Caco-2 (cell line): ENCODE data around the gene BEND3. TPM values are rescaled to one million over a fixed set of nuclear protein-coding genes. Genes with fewer than 3 reads are reported as not detected.

Experiments used
- BruUV-seq: library from RNA; stranded (reverse); fragments of 400-500 nt; replicated peaks from 2 replicates; lab custom pipeline; 2021; lab: Mats Ljungman, UMichigan
- CTCF ChIA-PET: fragments of 300-600 bp; sonication (Branson Sonifier 250); formaldehyde crosslinking; loops from one replicate; lab custom pipeline; 2022; ENCODE audit warnings: antibody characterized with exemption; lab: Charles Lee
- POLR2A ChIA-PET: fragments of 300-600 bp; sonication (Branson Sonifier 250); formaldehyde crosslinking; loops from one replicate; lab custom pipeline; 2022; ENCODE audit warnings: antibody characterized with exemption; lab: Charles Lee
- DNase-seq, 2 experiments: peaks; one replicate each; pipeline versions ENCODE4 v3.0.0 to v3.0.0-alpha.2; 2020 to 2022
- H3K27me3 ChIP-seq: replicated peaks from 2 replicates; pipeline ENCODE4 v1.6.0; 2011; ENCODE audit warnings: low read length; ENCODE audit not compliant: control insufficient read depth, insufficient read depth
- H3K36me3 ChIP-seq: 2 replicates; pipeline ENCODE4 v1.5.1; 2011; ENCODE audit warnings: low read length; ENCODE audit not compliant: control insufficient read depth, insufficient read depth
- H3K4me1 ChIP-seq: fragments of 250-450 bp; sonication (Bioruptor Pico); 2 replicates; pipeline ENCODE4 v1.5.1; 2020; ENCODE audit warnings: mild to moderate bottlenecking
- H3K4me3 ChIP-seq: 2 replicates; pipeline ENCODE4 v1.5.1; 2011; ENCODE audit warnings: low read depth, mild to moderate bottlenecking, control low read depth, low read length
- H3K9me3 ChIP-seq: fragments of 250-450 bp; sonication (Bioruptor Pico); 2 replicates; pipeline ENCODE4 v1.5.1; 2020; ENCODE audit warnings: mild to moderate bottlenecking, moderate library complexity
- H3K27ac Mint-ChIP-seq: one replicate; pipeline ENCODE4 v1.8.0; 2022; ENCODE audit warnings: mixed read lengths; ENCODE audit not compliant: unreplicated experiment
- H3K27me3 Mint-ChIP-seq: one replicate; pipeline ENCODE4 v1.8.0; 2022; ENCODE audit warnings: mixed read lengths; ENCODE audit not compliant: insufficient read depth, unreplicated experiment
- H3K36me3 Mint-ChIP-seq: one replicate; pipeline ENCODE4 v1.8.0; 2022; ENCODE audit warnings: mild to moderate bottlenecking, mixed read lengths; ENCODE audit not compliant: insufficient read depth, unreplicated experiment
- H3K4me1 Mint-ChIP-seq: one replicate; pipeline ENCODE4 v1.8.0; 2022; ENCODE audit warnings: low read depth, mixed read lengths; ENCODE audit not compliant: unreplicated experiment
- H3K4me3 Mint-ChIP-seq: one replicate; pipeline ENCODE4 v1.8.0; 2022; ENCODE audit warnings: mild to moderate bottlenecking, moderate library complexity, mixed read lengths; ENCODE audit not compliant: unreplicated experiment
- H3K9me3 Mint-ChIP-seq: one replicate; pipeline ENCODE4 v1.8.0; 2022; ENCODE audit warnings: mixed read lengths; ENCODE audit not compliant: unreplicated experiment
- CTCF ChIP-seq, 2 experiments: fragments of 200-600 bp in 1 of 2; IDR thresholded peaks; 1 replicate in 1 of 2; 2 replicates in 1 of 2; pipeline versions ENCODE4 v1.5.1 to v1.8.0; 2011 to 2022; ENCODE audit warnings: antibody characterized with exemption in 1 of 2, control low read depth in 1 of 2, inconsistent platforms in 1 of 2, low read depth in 1 of 2, low read length in 1 of 2, mild to moderate bottlenecking in 1 of 2, moderate library complexity in 1 of 2; ENCODE audit not compliant: insufficient read depth in 1 of 2, severe bottlenecking in 1 of 2, unreplicated experiment in 1 of 2
- intact Hi-C: fragments of 100-400 bp; cut with micrococcal nuclease; formaldehyde crosslinking; loops from one replicate; pipeline ENCODE4 v1.10.0; 2022; ENCODE audit not compliant: unreplicated experiment
- total RNA-seq: library from RNA; stranded (reverse); gene quantifications from 2 replicates; pipeline ENCODE4 v1.2.3, GENCODE V29; 2022

BEND3 gene
- total RNA-seq, 1 experiment from 2014 or later, result 8.3 TPM

GRCh38 chr6:107129370-107129925 lies 14.1 kb upstream of the BEND3 start:
- Mint-ChIP-seq H3K27me3 (no peaks in the 10 kb centered on the region), H3K4me1 (peaks cover 10% of the 10 kb centered on the region), H3K4me3 (no peak overlapping the region), H3K27ac (no peak overlapping the region), H3K36me3 (no peaks in the 10 kb centered on the region), H3K9me3 (no peaks in the 10 kb centered on the region)
- CTCF ChIA-PET, result interaction anchor here (0.6 kb wide), 1 partner anchor 36 kb away, joined by 4 read pairs; no protein-coding TSS in a partner anchor
- DNase-seq, result no peak
- TF ChIP-seq CTCF (IDR thresholded peaks at IDR 0.05; ENCODE audit: insufficient read depth in 1 of 2, low read depth in 1 of 2, low read length in 1 of 2, severe bottlenecking in 1 of 2, unreplicated experiment in 1 of 2), result no peak
- Histone ChIP-seq H3K27me3 (no peaks in the 10 kb centered on the region), H3K36me3 (no peaks in the 10 kb centered on the region), H3K4me3 (no peak overlapping the region), H3K9me3 (no peaks in the 10 kb centered on the region), H3K4me1 (no peaks in the 10 kb centered on the region)
- BruUV-seq, result no TSS peak
- intact Hi-C loops, result no loop called here
- POLR2A ChIA-PET, result no interaction called here

GRCh38 chr6:107128577-107128976 lies 13.3 kb upstream of the BEND3 start:
- H3K36me3 ChIP-seq, result no peaks in the 10 kb centered on the region
- no peaks in the 10 kb centered on the region for H3K4me1 ChIP-seq
- Mint-ChIP-seq H3K4me3 (no peak overlapping the region), H3K9me3 (no peaks in the 10 kb centered on the region), H3K27me3 (no peaks in the 10 kb centered on the region), H3K27ac (no peak overlapping the region), H3K36me3 (no peaks in the 10 kb centered on the region), H3K4me1 (peaks cover 10% of the 10 kb centered on the region)
- TF ChIP-seq CTCF (IDR thresholded peaks at IDR 0.05; ENCODE audit: insufficient read depth in 1 of 2, low read depth in 1 of 2, low read length in 1 of 2, severe bottlenecking in 1 of 2, unreplicated experiment in 1 of 2), result no peak
- POLR2A ChIA-PET, result no interaction called here
- H3K27me3 ChIP-seq, result no peaks in the 10 kb centered on the region
- intact Hi-C loops, result no loop called here
- H3K9me3 ChIP-seq, result no peaks in the 10 kb centered on the region
- no peak overlapping the region for H3K4me3 ChIP-seq
- CTCF ChIA-PET, result interaction anchor here (0.6 kb wide), 1 partner anchor 561 kb away, joined by 3 read pairs; no protein-coding TSS in a partner anchor
- no TSS peak for BruUV-seq
- no peak for DNase-seq

GRCh38 chr6:107128175-107128574 lies 12.9 kb upstream of the BEND3 start:
- no peak overlapping the region for H3K4me3 ChIP-seq
- no peaks in the 10 kb centered on the region for H3K27me3 ChIP-seq
- H3K9me3 ChIP-seq, result no peaks in the 10 kb centered on the region
- ChIA-PET CTCF (interaction anchor here (0.6 kb wide), 1 partner anchor 561 kb away, joined by 3 read pairs; no protein-coding TSS in a partner anchor), POLR2A (no interaction called here)
- no peak for TF ChIP-seq CTCF (IDR thresholded peaks at IDR 0.05; ENCODE audit: insufficient read depth in 1 of 2, low read depth in 1 of 2, low read length in 1 of 2, severe bottlenecking in 1 of 2, unreplicated experiment in 1 of 2)
- H3K36me3 ChIP-seq, result no peaks in the 10 kb centered on the region
- H3K4me1 Mint-ChIP-seq, result peaks cover 10% of the 10 kb centered on the region
- H3K27me3 Mint-ChIP-seq, result no peaks in the 10 kb centered on the region
- intact Hi-C loops, result no loop called here
- no peaks in the 10 kb centered on the region for H3K9me3 Mint-ChIP-seq
- no peak overlapping the region for H3K27ac Mint-ChIP-seq
- H3K36me3 Mint-ChIP-seq, result no peaks in the 10 kb centered on the region
- H3K4me1 ChIP-seq, result no peaks in the 10 kb centered on the region
- no peak for DNase-seq
- no peak overlapping the region for H3K4me3 Mint-ChIP-seq
- no TSS peak for BruUV-seq
